ENCODE data around the gene CHRM3. TPM values are rescaled to one million over a fixed set of nuclear protein-coding genes. Genes with fewer than 3 reads are reported as not detected.

Gene CHRM3
- total and polyA plus RNA-seq, 2 experiments from 2014 or later = 4.8 to 13.8 TPM

DNA sequence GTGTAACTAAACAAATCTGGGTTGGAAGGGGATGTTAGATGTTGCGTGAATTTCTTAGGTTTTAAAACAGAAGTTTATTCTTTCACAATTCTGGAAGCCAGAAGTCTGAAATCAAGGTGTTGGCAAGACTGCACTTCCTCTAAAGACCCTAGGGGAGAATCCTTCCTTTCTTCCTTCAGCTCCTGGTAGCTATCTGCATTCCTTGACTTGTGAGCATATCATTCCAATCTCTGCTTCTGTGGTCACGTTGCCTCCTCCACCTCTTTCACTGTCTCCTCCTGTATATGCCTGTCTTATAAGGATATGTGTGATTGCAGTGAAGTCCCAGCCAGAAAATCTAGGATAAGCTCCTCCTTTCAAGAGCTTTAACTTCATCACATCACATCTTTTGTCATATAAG lies 7.7 kb downstream of the CHRM3 start (continued):
- TF ChIP-seq REST (IDR thresholded peaks at IDR 0.05; ENCODE audit: unreplicated experiment) (no peak), NANOG (IDR thresholded peaks at IDR 0.05; ENCODE audit: borderline replicate concordance) (no peak), STAT1 (IDR thresholded peaks at IDR 0.05; ENCODE audit: unreplicated experiment) (no peak), ZNF331 (CRISPR knock-in tag; IDR thresholded peaks at IDR 0.05; ENCODE audit: low read depth) (no peak), POLR2AphosphoS5 (IDR thresholded peaks at IDR 0.05; ENCODE audit: low read depth) (no peak), JUNB (IDR thresholded peaks at IDR 0.05; ENCODE audit: unreplicated experiment) (no peak), ETS1 (IDR thresholded peaks at IDR 0.05) (no peak), EZH2 (IDR thresholded peaks at IDR 0.05; ENCODE audit: low read depth, unreplicated experiment) (no peak)

DNA sequence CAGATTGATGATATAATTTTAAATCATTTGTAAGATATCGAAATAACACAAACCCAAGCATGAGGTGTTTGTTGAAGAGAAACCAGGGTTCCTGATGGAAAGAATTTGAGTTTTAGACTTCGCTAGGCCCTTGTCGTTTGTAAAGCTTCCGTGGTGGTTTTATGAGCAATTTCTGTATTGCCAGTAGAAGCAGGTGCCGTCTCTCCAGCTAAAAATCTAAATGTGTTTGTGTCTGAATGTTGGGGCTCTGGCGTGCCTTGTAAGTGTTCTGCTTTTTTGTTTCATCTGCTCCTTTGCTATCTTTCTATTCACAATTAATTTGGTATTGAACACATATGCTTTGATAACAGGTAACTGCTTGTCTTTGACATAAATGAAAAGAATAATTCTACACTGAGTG lies 27.5 kb downstream of the CHRM3 start:
- H4K20me1 ChIP-seq (replicated peaks; ENCODE audit: insufficient read depth) = no peaks in the 10 kb centered on the region
- ATAC-seq (no peak), DNase-seq (ENCODE audit: low spot score) (no peak)
- H3K4me2 ChIP-seq = no peak overlapping the region
- no peaks in the 10 kb centered on the region for H3F3A ChIP-seq (replicated peaks; ENCODE audit: low read depth)
- no peak overlapping the region for H3K27ac ChIP-seq (ENCODE audit: low read depth)
- no peaks in the 10 kb centered on the region for H3K9me2 ChIP-seq (ENCODE audit: insufficient read depth)
- Mint-ChIP-seq H3K27ac (no peak overlapping the region), H3K4me3 (no peak overlapping the region), H3K4me1 (no peaks in the 10 kb centered on the region), H3K27me3 (ENCODE audit: insufficient read depth, low read depth, poor library complexity) (peaks cover 4% of the 10 kb centered on the region), H3K36me3 (ENCODE audit: low read depth) (no peaks in the 10 kb centered on the region), H3K9me3 (peaks cover 4% of the 10 kb centered on the region; the same call in 2 of the 3 replicates)
- H3K4me3 ChIP-seq = no peak overlapping the region
- H3K79me2 ChIP-seq (replicated peaks; ENCODE audit: insufficient read depth) = no peaks in the 10 kb centered on the region
- no peak overlapping the region for H2AFZ ChIP-seq
- H3K27me3 ChIP-seq (ENCODE audit: insufficient read depth) = no peaks in the 10 kb centered on the region
- no peaks in the 10 kb centered on the region for H3K36me3 ChIP-seq (ENCODE audit: insufficient read depth)
- no peaks in the 10 kb centered on the region for H3K4me1 ChIP-seq (ENCODE audit: insufficient read depth)
- TF ChIP-seq NANOG (IDR thresholded peaks at IDR 0.05; ENCODE audit: borderline replicate concordance) = no peak
- TF ChIP-seq, protein P1, sequence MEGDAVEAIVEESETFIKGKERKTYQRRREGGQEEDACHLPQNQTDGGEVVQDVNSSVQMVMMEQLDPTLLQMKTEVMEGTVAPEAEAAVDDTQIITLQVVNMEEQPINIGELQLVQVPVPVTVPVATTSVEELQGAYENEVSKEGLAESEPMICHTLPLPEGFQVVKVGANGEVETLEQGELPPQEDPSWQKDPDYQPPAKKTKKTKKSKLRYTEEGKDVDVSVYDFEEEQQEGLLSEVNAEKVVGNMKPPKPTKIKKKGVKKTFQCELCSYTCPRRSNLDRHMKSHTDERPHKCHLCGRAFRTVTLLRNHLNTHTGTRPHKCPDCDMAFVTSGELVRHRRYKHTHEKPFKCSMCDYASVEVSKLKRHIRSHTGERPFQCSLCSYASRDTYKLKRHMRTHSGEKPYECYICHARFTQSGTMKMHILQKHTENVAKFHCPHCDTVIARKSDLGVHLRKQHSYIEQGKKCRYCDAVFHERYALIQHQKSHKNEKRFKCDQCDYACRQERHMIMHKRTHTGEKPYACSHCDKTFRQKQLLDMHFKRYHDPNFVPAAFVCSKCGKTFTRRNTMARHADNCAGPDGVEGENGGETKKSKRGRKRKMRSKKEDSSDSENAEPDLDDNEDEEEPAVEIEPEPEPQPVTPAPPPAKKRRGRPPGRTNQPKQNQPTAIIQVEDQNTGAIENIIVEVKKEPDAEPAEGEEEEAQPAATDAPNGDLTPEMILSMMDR (conservative IDR thresholded peaks at IDR 0.05; ENCODE audit: low read depth in 2 of 2) = no peak
- TF ChIP-seq STAT1 (IDR thresholded peaks at IDR 0.05; ENCODE audit: unreplicated experiment) = no peak
- no peak for TF ChIP-seq ETS1 (IDR thresholded peaks at IDR 0.05)
- no peak for TF ChIP-seq EZH2 (IDR thresholded peaks at IDR 0.05; ENCODE audit: low read depth, unreplicated experiment)
- TF ChIP-seq POLR2AphosphoS5 (IDR thresholded peaks at IDR 0.05; ENCODE audit: low read depth) = no peak
- TF ChIP-seq ZNF331 (CRISPR knock-in tag; IDR thresholded peaks at IDR 0.05; ENCODE audit: low read depth) = no peak
- TF ChIP-seq ZNF114 (CRISPR knock-in tag; IDR thresholded peaks at IDR 0.05) = no peak
- no peak for TF ChIP-seq EZH2phosphoT487 (IDR thresholded peaks at IDR 0.05; ENCODE audit: unreplicated experiment)
- TF ChIP-seq CREB1 (CRISPR knock-in tag; IDR thresholded peaks at IDR 0.05; ENCODE audit: low read depth) = no peak
- TF ChIP-seq JUNB (IDR thresholded peaks at IDR 0.05; ENCODE audit: unreplicated experiment) = no peak
- TF ChIP-seq REST (IDR thresholded peaks at IDR 0.05; ENCODE audit: unreplicated experiment) = no peak

Data from GM23338 (cell line).